IPS-NIHi7 (cell line): ENCODE results near the gene TAF11L11.
"Not testable (repeated sequence)": the region's sequence is repeated elsewhere in the genome, so short reads cannot be mapped to it uniquely, and the experiment has no call there.

Experiments
- DNase-seq: peaks from one replicate; pipeline ENCODE4 v3.0.0; 2012; ENCODE audit warnings: mixed read lengths; ENCODE audit errors: extremely low spot score

TAF11L11 gene

DNA sequence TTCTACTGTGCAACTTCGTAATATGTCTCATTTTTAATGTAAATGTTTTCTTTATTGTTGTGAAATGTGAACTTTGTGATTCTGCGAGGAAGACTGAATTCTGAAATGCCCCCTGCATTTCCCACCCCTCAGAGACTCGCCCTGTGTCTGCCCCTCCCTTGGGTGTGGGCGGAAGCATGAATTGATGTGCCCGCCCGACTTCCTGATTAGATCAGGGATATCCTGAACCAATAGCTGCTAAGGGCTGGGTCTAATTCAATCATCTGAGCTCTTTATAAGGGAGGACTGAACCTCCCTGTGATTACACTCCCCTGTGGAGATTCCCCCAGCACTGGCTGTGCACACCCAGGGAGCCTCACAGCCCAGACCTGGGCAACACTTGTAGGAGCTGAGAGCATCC, at the start of gene TAF11L11:
TAF11L11 (plus strand) TSS at position 304 of the 400 bp plus-strand sequence.
- DNase-seq = not testable (repeated sequence)

- DNase-seq = not testable (repeated sequence)
Measured at GRCh38 chr5:17585658-17586057, 18.3 kb upstream of the TAF11L11 start, which contains the start of gene TAF11L7. TAF11L7 (minus strand) TSS chr5:17585758.

- DNase-seq = not testable (repeated sequence)
Measured at GRCh38 chr5:17590860-17591259, 13.1 kb upstream of the TAF11L11 start, which contains the start of gene TAF11L8. TAF11L8 (minus strand) TSS chr5:17590960.

- DNase-seq = not testable (repeated sequence)
Measured at GRCh38 chr5:17594255-17594654, 9.7 kb upstream of the TAF11L11 start, which contains the start of gene TAF11L9. TAF11L9 (minus strand) TSS chr5:17594394.

DNA sequence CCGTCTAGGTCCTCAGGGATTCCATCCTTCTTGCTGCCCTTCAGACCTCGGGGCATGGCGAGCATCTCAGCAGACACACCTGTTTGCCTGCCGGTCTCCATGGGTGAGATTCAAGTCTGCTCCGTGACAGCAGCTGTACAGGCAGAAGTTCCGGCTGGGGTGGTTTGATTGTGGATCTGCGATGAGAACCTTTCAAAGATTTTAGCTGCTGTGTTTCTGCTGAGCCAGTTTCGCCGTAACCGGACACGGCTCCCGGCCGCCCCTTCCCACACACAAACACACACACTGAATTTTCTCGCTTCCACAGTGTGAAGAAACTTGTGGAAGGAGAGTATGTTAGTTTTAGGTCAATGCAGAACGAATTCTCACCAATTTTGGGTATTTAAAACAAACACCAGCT, 6.3 kb upstream of the TAF11L11 start, which contains the start of gene TAF11L10:
TAF11L10 (minus strand) TSS at position 101 of the 400 bp plus-strand sequence.
- not testable (repeated sequence) for DNase-seq

DNA sequence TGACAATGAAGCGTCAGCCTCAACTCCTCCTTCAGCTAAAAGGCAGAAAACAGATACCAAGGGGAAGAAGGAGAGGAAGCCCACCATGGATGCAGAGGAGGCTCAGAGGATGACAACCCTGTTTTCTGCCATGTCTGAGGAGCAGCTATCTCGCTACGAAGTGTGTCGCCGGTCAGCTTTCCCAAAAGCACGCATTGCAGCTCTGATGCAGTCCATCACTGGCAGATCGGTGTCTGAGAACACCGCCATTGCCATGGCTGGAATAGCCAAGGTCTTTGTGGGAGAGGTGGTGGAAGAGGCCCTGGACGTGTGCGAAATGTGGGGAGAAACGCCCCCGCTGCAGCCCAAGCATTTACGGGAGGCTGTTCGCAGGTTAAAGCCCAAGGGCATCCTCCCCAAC, 968 bp downstream of the TAF11L11 start:
- no peak for DNase-seq

DNA sequence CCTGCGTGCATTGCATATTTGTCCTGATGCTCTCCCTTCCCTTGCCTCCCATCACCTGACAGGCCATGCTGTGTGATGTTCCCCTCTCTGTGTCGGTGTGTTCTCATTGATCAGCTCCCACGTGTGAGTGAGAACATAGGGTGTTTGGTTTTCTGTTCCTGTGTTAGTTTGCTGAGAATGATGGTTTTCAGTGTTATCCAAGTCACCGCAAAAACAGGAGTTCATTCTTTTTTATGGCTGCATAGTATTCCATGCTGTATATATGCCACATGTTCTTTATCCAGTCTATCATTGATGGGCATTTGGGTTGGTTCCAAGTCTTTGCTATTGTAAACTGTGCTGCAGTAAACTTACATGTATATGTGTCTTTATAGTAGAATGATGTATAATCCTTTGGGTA, 3.5 kb downstream of the TAF11L11 start:
- not testable (repeated sequence) for DNase-seq

DNA sequence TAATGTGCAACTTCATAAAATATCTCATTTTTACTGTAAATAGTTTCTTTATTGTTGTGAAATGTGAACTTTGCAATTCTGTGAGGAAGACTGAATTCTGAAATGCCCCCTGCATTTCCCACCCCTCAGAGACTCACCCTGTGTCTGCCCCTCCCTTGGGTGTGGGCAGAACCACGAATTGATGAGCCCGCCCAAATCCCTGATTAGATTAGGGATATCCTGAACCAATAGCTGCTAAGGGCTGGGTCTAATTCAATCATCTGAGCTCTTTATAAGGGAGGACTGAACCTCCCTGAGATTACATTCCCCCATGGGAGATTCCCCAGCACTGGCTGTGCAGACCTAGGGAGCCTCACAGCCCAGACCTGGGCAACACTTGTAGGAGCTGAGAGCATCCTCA, 6.1 kb downstream of the TAF11L11 start, which contains the start of gene TAF11L12:
TAF11L12 (plus strand) TSS at position 301 of the 400 bp plus-strand sequence.
- not testable (repeated sequence) for DNase-seq

GRCh38 chr5:17614872-17615605, 11.1 kb downstream of the TAF11L11 start:
- DNase-seq = no peak

GRCh38 chr5:17619354-17619753, 15.4 kb downstream of the TAF11L11 start:
- no peak for DNase-seq

GRCh38 chr5:17620627-17621026, 16.6 kb downstream of the TAF11L11 start:
- DNase-seq = peak; percentile 63

DNA sequence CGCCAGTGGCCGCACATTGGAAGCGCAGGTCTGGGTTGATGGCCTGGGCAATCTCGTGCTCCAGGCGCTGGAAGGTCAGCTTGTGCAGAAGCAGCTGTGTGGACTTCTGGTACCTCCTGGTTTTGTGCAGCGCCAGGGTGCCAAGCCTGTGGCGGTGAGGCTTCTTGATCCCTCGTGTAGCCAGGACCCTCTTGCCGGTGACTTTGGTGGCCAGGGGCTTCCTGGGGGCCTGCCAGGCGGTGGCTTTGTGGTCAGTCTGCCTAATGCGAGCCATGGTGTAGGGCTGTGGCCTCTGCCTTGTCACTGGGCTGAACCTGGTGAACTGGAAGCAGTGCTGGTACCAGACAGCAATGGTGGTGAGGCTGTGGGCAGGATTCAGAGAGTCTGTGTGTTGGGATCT, 21.7 kb downstream of the TAF11L11 start:
- DNase-seq = no peak

GRCh38 chr5:17631788-17632187, 27.8 kb downstream of the TAF11L11 start, which contains the start of gene TAF11L13:
TAF11L13 (plus strand) TSS chr5:17632088.
- not testable (repeated sequence) for DNase-seq

- no peak for DNase-seq
Measured at GRCh38 chr5:17634160-17634559, 30.2 kb downstream of the TAF11L11 start, which contains the start of gene TAF11L14. TAF11L14 (plus strand) TSS chr5:17634460.

GRCh38 chr5:17649232-17649631, 45.2 kb downstream of the TAF11L11 start:
- not testable (repeated sequence) for DNase-seq

- not testable (repeated sequence) for DNase-seq
Measured at GRCh38 chr5:17655201-17655759, 51.3 kb downstream of the TAF11L11 start.
